ENCODE results near the gene PLCH2. TPM values are rescaled to one million over a fixed set of nuclear protein-coding genes. Genes with fewer than 3 reads are reported as not detected.

Gene PLCH2
- total and polyA plus RNA-seq, 4 donors = 0.33 to 1.3 (median 1.0) TPM; not detected in 1

GRCh38 chr1:2480236-2480985, 4.3 kb downstream of the PLCH2 start:
- Histone ChIP-seq H3K4me1 (ENCODE audit: control insufficient read depth in 4 of 4, insufficient read depth in 4 of 4, low read length in 3 of 4) (peaks cover 7 to 22% (median 21%) of the 10 kb centered on the region in 4 donors), H3K27ac (ENCODE audit: low read depth in 1 of 2, low read length in 2 of 2) (no peak overlapping the region), H3K4me3 (ENCODE audit: low read depth in 1 of 3, low read length in 3 of 3) (no peak overlapping the region), H3K36me3 (ENCODE audit: control insufficient read depth in 4 of 4, insufficient read depth in 3 of 4, low read depth in 1 of 4, low read length in 3 of 4) (no peaks in the 10 kb centered on the region), H3K9ac (ENCODE audit: low read depth in 1 of 2, low read length in 2 of 2) (no peak overlapping the region), H3K27me3 (ENCODE audit: control insufficient read depth in 4 of 4, insufficient read depth in 4 of 4, low read length in 3 of 4) (no peaks in the 10 kb centered on the region), H3K9me3 (ENCODE audit: control insufficient read depth in 4 of 4, low read length in 3 of 4) (no peaks in the 10 kb centered on the region)
- 88% methylated on average over 18 of the region's 18 CpGs for WGBS
- no peak for DNase-seq (ENCODE audit: low spot score)
- TF ChIP-seq CTCF (IDR thresholded peaks at IDR 0.05; ENCODE audit: low read depth, low read length, missing input control) (no peak), NR2F2 (IDR thresholded peaks at IDR 0.05) (no peak), TAF1 (conservative IDR thresholded peaks at IDR 0.05) (no peak), HNF4G (IDR thresholded peaks at IDR 0.05) (no peak), FOXA1 (IDR thresholded peaks at IDR 0.05) (no peak), ZBTB33 (IDR thresholded peaks at IDR 0.05) (no peak), RAD21 (IDR thresholded peaks at IDR 0.05) (no peak), MAX (IDR thresholded peaks at IDR 0.05) (no peak)

- H3K4me3 ChIP-seq (ENCODE audit: low read depth in 1 of 3, low read length in 3 of 3) = no peak overlapping the region
- no peak for DNase-seq (ENCODE audit: low spot score)
- WGBS = 95% methylated on average over 12 of the region's 12 CpGs
Observed at GRCh38 chr1:2480986-2481364, 4.9 kb downstream of the PLCH2 start.

More at GRCh38 chr1:2480986-2481364, 4.9 kb downstream of the PLCH2 start:
- Histone ChIP-seq H3K9me3 (ENCODE audit: control insufficient read depth in 4 of 4, low read length in 3 of 4) (no peaks in the 10 kb centered on the region), H3K36me3 (ENCODE audit: control insufficient read depth in 4 of 4, insufficient read depth in 3 of 4, low read depth in 1 of 4, low read length in 3 of 4) (no peaks in the 10 kb centered on the region), H3K27me3 (ENCODE audit: control insufficient read depth in 4 of 4, insufficient read depth in 4 of 4, low read length in 3 of 4) (no peaks in the 10 kb centered on the region), H3K9ac (ENCODE audit: low read depth in 1 of 2, low read length in 2 of 2) (no peak overlapping the region), H3K4me1 (ENCODE audit: control insufficient read depth in 4 of 4, insufficient read depth in 4 of 4, low read length in 3 of 4) (peaks cover 5 to 17% (median 16%) of the 10 kb centered on the region in 4 donors), H3K27ac (ENCODE audit: low read depth in 1 of 2, low read length in 2 of 2) (no peak overlapping the region)
- TF ChIP-seq HNF4A (conservative IDR thresholded peaks at IDR 0.05) (no peak), JUND (IDR thresholded peaks at IDR 0.05) (no peak), ATF3 (IDR thresholded peaks at IDR 0.05) (no peak), CTCF (IDR thresholded peaks at IDR 0.05; ENCODE audit: low read depth, low read length, missing input control) (no peak), HNF4G (IDR thresholded peaks at IDR 0.05) (no peak), EGR1 (IDR thresholded peaks at IDR 0.05; ENCODE audit: low read depth in 2 of 2) (no peak), ZBTB33 (IDR thresholded peaks at IDR 0.05) (no peak), GABPA (IDR thresholded peaks at IDR 0.05 in 1 of 2, conservative IDR thresholded peaks at IDR 0.05 in 1 of 2) (no peak), FOXA1 (IDR thresholded peaks at IDR 0.05) (no peak), YY1 (IDR thresholded peaks at IDR 0.05) (no peak), NR2F2 (IDR thresholded peaks at IDR 0.05) (no peak), FOXA2 (IDR thresholded peaks at IDR 0.05) (no peak), RXRA (IDR thresholded peaks at IDR 0.05) (no peak), TAF1 (conservative IDR thresholded peaks at IDR 0.05) (no peak), MAX (IDR thresholded peaks at IDR 0.05) (no peak)

Measured in liver (tissue), 9 donors.